ENCODE data around the gene RPA1.

GRCh38 chr17:1802429-1802828, 27.4 kb upstream of the RPA1 start:
- TF ChIP-seq CTCF (conservative IDR thresholded peaks at IDR 0.05) (no peak), ZFX (IDR thresholded peaks at IDR 0.05) (no peak)

Data from C4-2B (cell line).